Tibial artery (tissue), 4 donors: Measurements from ENCODE around the gene DOCK1.

ENCODE experiments used
- DNase-seq, 2 donors: peaks; one replicate each; pipeline ENCODE4 v3.0.0-alpha.2; 2019
- H3K27ac ChIP-seq, 2 donors: fragments of 200-600 bp; sonication (generic) in 1 of 2; 1 replicate in 1 of 2; 2 replicates in 1 of 2; pipeline ENCODE4 v1.5.1; 2018 to 2019; ENCODE audit warnings: mild to moderate bottlenecking in 1 of 2
- H3K27me3 ChIP-seq, 2 donors: fragments of 200-600 bp; sonication (generic) in 1 of 2; one replicate each; pipeline versions ENCODE4 v1.5.1 to v1.6.0; 2016 to 2019
- H3K36me3 ChIP-seq, 3 donors: fragments of 200-600 bp; sonication (generic) in 2 of 3; one replicate each; pipeline ENCODE4 v1.5.1; 2016 to 2019; ENCODE audit warnings: mild to moderate bottlenecking in 2 of 3
- H3K4me1 ChIP-seq, 4 donors: fragments of 200-600 bp; sonication (generic) in 2 of 4; 1 replicate in 3 of 4; 2 replicates in 1 of 4; pipeline ENCODE4 v1.5.1; 2016 to 2019
- H3K4me3 ChIP-seq, 2 donors: fragments of 200-600 bp; sonication (generic) in 1 of 2; 1 replicate in 1 of 2; 2 replicates in 1 of 2; pipeline ENCODE4 v1.5.1; 2018 to 2019; ENCODE audit warnings: mild to moderate bottlenecking in 2 of 2
- H3K9me3 ChIP-seq, 3 donors: fragments of 200-600 bp; sonication (generic) in 1 of 3; one replicate each; pipeline ENCODE4 v1.5.1; 2016 to 2019
- CTCF ChIP-seq, 2 experiments: fragments of 200-600 bp in 1 of 2; fragments of 450-650 bp in 1 of 2; IDR thresholded peaks; one replicate each; pipeline ENCODE4 v1.5.1; 2017 to 2019; ENCODE audit warnings: antibody characterized with exemption in 2 of 2, mild to moderate bottlenecking in 1 of 2, moderate library complexity in 1 of 2
- intact Hi-C: fragments of 100-400 bp; cut with DNase I; formaldehyde crosslinking; loops from one replicate; pipeline ENCODE4 v1.15.0; 2023; ENCODE audit warnings: low total_unique reads

Gene DOCK1

GRCh38 chr10:126979311-126979710 is 74.1 kb downstream of the DOCK1 start:
- Histone ChIP-seq H3K4me3 (no peak overlapping the region), H3K36me3 (peaks cover 6 to 50% (median 40%) of the 10 kb centered on the region in 3 donors), H3K27me3 (no peaks in the 10 kb centered on the region), H3K27ac (no peak overlapping the region), H3K4me1 (peaks cover 0 to 6% (median 0%) of the 10 kb centered on the region in 4 donors), H3K9me3 (no peaks in the 10 kb centered on the region)
- intact Hi-C loops = no loop called here
- no peak for TF ChIP-seq CTCF (IDR thresholded peaks at IDR 0.05)
- no peak for DNase-seq

DNA sequence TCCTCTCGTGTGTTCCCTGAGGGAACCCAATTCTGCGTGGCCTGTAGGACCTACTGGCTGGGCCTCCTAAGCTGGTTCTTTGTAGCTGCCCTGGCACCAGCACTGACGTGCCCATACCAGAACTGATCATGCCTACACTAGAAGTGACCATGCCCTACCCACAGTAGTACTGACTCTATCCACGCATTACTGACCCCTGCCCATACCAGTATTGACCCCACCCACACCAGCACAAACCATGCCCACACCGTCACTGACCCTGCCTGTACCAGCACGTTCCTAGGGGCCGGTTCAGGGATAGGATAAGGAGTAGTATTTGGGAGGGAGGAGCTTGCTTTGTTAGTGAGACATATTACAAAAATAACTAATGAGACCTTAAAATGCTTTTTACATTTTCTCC is 88.0 kb downstream of the DOCK1 start:
- Histone ChIP-seq H3K27ac (no peak overlapping the region), H3K27me3 (no peaks in the 10 kb centered on the region), H3K4me3 (no peak overlapping the region), H3K9me3 (no peaks in the 10 kb centered on the region), H3K4me1 (no peaks in the 10 kb centered on the region), H3K36me3 (peaks cover 46 to 84% (median 55%) of the 10 kb centered on the region in 3 donors)
- no peak for TF ChIP-seq CTCF (IDR thresholded peaks at IDR 0.05)
- DNase-seq = no peak
- intact Hi-C loops = no loop called here

DNA sequence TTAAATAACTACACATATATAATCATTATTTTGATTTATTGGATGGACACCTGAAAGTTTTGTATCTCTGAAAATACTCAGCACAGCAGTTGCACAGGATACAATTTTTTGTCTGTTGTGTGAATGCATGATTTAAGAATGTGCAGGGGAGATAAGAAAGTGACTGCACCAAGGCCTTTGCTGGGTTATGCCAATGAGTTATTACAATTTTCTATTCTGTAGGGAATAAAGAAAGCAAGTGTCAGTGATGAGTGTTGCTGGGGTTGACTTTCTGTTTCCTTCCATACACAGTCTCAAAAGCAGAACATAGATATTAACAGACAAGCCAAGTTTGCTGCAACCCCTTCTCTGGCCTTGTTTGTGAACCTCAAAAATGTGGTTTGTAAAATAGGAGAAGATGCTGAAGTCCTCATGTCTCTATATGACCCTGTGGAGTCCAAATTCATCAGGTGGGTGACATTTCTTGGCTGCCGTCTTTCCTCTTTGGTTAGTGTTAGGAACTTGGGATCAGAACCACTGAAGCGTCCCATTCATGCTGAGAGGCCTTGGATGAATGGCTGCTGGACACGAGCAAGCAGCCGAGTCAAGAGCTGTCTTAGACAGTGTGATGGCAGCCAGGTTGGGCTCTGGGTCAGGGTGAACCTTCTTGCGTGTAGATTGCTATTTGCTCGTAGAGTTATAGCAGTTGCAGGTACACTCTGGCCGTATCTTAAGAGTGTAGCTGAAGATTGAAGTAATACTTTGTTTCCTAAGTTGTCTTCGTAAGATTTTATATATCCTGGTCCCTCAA is 92.8 kb downstream of the DOCK1 start:
- no peak overlapping the region for H3K4me3 ChIP-seq
- no peaks in the 10 kb centered on the region for H3K27me3 ChIP-seq
- no peak overlapping the region for H3K27ac ChIP-seq
- intact Hi-C loops = no loop called here
- TF ChIP-seq CTCF (IDR thresholded peaks at IDR 0.05) = no peak
- DNase-seq = no peak
- no peaks in the 10 kb centered on the region for H3K9me3 ChIP-seq
- H3K36me3 ChIP-seq = peaks cover 46 to 79% (median 60%) of the 10 kb centered on the region in 3 donors
- H3K4me1 ChIP-seq = no peaks in the 10 kb centered on the region

GRCh38 chr10:127000598-127000997 is 95.4 kb downstream of the DOCK1 start:
- peaks cover 43 to 80% (median 62%) of the 10 kb centered on the region in 3 donors for H3K36me3 ChIP-seq
- H3K4me1 ChIP-seq = no peaks in the 10 kb centered on the region
- intact Hi-C loops = no loop called here
- no peaks in the 10 kb centered on the region for H3K27me3 ChIP-seq
- H3K9me3 ChIP-seq = no peaks in the 10 kb centered on the region
- no peak overlapping the region for H3K27ac ChIP-seq
- no peak overlapping the region for H3K4me3 ChIP-seq
- TF ChIP-seq CTCF (IDR thresholded peaks at IDR 0.05) = no peak
- no peak for DNase-seq

DNA sequence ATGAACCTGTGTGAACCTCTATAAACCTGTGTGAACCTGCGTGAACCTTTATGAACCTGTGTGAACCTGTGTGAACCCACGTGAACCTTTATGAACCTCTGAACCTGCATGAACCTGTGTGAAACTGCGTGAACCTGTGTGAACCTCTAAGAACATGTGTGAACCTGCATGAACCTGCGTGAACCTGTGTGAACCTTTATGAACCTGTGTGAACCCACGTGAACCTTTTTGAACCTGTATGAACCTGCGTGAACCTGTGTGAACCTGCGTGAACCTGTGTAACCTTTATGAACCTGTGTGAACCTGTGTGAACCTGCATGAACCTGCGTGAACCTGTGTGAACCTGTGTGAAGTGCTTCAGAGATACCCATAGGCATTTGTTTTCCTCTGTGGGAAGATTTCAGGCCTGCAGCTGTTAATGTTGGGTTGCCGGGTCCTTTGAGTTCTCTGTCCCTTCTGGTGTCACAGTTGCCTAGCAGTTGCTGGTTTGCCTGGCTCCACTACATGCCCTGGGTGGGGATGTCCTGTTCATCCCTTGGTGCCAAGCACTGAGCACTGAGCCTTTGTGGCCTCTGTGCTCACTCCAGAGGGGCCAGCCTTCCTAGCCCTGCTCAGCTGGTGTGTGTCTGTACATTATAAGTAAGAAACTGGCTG is 97.9 kb downstream of the DOCK1 start:
- Histone ChIP-seq H3K27me3 (no peaks in the 10 kb centered on the region), H3K4me3 (no peak overlapping the region), H3K27ac (no peak overlapping the region), H3K4me1 (no peaks in the 10 kb centered on the region), H3K9me3 (no peaks in the 10 kb centered on the region), H3K36me3 (peaks cover 40 to 81% (median 61%) of the 10 kb centered on the region in 3 donors)
- TF ChIP-seq CTCF (IDR thresholded peaks at IDR 0.05) = no peak
- DNase-seq = no peak
- intact Hi-C loops = no loop called here
